ENCODE results near the gene NUDT3.

DNA sequence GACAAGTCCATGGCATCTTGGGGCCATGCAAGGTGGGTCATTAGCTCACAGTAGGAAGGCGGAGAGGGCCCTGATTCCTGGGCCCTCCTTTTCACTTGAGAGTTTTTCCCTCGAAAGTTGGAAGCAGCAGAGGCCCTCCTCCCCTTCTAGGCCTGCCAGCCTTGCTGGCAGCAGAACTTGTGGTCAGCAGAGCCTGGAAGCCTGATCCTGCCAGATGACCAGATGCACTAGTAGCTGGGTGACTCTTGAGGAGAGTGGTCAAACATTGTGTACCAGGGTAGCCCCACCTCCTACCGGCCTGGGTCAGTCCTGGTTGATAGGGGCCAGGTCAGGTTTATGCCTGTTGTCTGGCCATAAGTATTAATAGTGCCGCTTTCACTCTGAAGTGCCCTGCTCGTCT is 159.6 kb downstream of the NUDT3 start:
- TF ChIP-seq, protein P1, sequence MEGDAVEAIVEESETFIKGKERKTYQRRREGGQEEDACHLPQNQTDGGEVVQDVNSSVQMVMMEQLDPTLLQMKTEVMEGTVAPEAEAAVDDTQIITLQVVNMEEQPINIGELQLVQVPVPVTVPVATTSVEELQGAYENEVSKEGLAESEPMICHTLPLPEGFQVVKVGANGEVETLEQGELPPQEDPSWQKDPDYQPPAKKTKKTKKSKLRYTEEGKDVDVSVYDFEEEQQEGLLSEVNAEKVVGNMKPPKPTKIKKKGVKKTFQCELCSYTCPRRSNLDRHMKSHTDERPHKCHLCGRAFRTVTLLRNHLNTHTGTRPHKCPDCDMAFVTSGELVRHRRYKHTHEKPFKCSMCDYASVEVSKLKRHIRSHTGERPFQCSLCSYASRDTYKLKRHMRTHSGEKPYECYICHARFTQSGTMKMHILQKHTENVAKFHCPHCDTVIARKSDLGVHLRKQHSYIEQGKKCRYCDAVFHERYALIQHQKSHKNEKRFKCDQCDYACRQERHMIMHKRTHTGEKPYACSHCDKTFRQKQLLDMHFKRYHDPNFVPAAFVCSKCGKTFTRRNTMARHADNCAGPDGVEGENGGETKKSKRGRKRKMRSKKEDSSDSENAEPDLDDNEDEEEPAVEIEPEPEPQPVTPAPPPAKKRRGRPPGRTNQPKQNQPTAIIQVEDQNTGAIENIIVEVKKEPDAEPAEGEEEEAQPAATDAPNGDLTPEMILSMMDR (IDR thresholded peaks at IDR 0.05): no peak
- no peak for TF ChIP-seq FOXM1 (IDR thresholded peaks at IDR 0.05; ENCODE audit: low read depth)
- TF ChIP-seq JUND (IDR thresholded peaks at IDR 0.05): no peak
- no peak for TF ChIP-seq EP300 (IDR thresholded peaks at IDR 0.05; ENCODE audit: borderline replicate concordance in 1 of 2, low read depth in 1 of 2, low read length in 1 of 2)
- no peak for TF ChIP-seq GATA2 (CRISPR knock-in tag; IDR thresholded peaks at IDR 0.05)
- TF ChIP-seq SMC3 (IDR thresholded peaks at IDR 0.05; ENCODE audit: low read depth, low read length): no peak
- no peak for TF ChIP-seq MEF2A (IDR thresholded peaks at IDR 0.05; ENCODE audit: borderline replicate concordance, low read depth)
- TF ChIP-seq, protein P2, sequence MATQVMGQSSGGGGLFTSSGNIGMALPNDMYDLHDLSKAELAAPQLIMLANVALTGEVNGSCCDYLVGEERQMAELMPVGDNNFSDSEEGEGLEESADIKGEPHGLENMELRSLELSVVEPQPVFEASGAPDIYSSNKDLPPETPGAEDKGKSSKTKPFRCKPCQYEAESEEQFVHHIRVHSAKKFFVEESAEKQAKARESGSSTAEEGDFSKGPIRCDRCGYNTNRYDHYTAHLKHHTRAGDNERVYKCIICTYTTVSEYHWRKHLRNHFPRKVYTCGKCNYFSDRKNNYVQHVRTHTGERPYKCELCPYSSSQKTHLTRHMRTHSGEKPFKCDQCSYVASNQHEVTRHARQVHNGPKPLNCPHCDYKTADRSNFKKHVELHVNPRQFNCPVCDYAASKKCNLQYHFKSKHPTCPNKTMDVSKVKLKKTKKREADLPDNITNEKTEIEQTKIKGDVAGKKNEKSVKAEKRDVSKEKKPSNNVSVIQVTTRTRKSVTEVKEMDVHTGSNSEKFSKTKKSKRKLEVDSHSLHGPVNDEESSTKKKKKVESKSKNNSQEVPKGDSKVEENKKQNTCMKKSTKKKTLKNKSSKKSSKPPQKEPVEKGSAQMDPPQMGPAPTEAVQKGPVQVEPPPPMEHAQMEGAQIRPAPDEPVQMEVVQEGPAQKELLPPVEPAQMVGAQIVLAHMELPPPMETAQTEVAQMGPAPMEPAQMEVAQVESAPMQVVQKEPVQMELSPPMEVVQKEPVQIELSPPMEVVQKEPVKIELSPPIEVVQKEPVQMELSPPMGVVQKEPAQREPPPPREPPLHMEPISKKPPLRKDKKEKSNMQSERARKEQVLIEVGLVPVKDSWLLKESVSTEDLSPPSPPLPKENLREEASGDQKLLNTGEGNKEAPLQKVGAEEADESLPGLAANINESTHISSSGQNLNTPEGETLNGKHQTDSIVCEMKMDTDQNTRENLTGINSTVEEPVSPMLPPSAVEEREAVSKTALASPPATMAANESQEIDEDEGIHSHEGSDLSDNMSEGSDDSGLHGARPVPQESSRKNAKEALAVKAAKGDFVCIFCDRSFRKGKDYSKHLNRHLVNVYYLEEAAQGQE (IDR thresholded peaks at IDR 0.05; ENCODE audit: low read depth, low read length): no peak
- no peak for TF ChIP-seq RAD21 (IDR thresholded peaks at IDR 0.05; ENCODE audit: low read length)
- no peak for TF ChIP-seq TCF12 (IDR thresholded peaks at IDR 0.05)
